WTC11 (cell line): Measurements from ENCODE around the gene ANAPC16. TPM values are rescaled to one million over a fixed set of nuclear protein-coding genes. Genes with fewer than 3 reads are reported as not detected.

Experiments used
- ATAC-seq: fragments of 200-7000 bp; cut with Tn5 transposase; 2 replicates; pipeline ENCODE4 v1.10.0; 2021; ENCODE audit warnings: mild to moderate bottlenecking, moderate library complexity
- CTCF ChIA-PET: fragments of 300-600 bp; sonication (Branson Sonifier 250); formaldehyde crosslinking; loops from one replicate; lab custom pipeline; 2021; ENCODE audit warnings: antibody characterized with exemption; lab: Charles Lee
- POLR2A ChIA-PET: fragments of 350-600 bp; sonication (Branson Sonifier 250); formaldehyde crosslinking; loops from one replicate; lab custom pipeline; 2021; ENCODE audit warnings: antibody characterized with exemption; lab: Charles Lee
- DNase-seq: peaks from one replicate; pipeline ENCODE4 v3.0.0; 2021; ENCODE audit warnings: low spot score
- H3K27ac Mint-ChIP-seq: 2 replicates; pipeline ENCODE4 v1.8.0; 2021; ENCODE audit warnings: mixed read lengths
- H3K27me3 Mint-ChIP-seq: 2 replicates; pipeline ENCODE4 v1.8.0; 2021; ENCODE audit warnings: low read depth, mild to moderate bottlenecking, moderate library complexity, mixed read lengths
- H3K36me3 Mint-ChIP-seq: 2 replicates; pipeline ENCODE4 v1.8.0; 2021; ENCODE audit warnings: mixed read lengths
- H3K4me1 Mint-ChIP-seq: 2 replicates; pipeline ENCODE4 v1.8.0; 2022; ENCODE audit warnings: mixed read lengths
- H3K4me3 Mint-ChIP-seq: 2 replicates; pipeline ENCODE4 v1.8.0; 2021; ENCODE audit warnings: mild to moderate bottlenecking, moderate library complexity, mixed read lengths
- H3K9me3 Mint-ChIP-seq: 2 replicates; pipeline ENCODE4 v1.8.0; 2021; ENCODE audit warnings: mixed read lengths
- ATF2 ChIP-seq: sonication (generic); formaldehyde crosslinking; IDR thresholded peaks from 2 replicates; pipeline ENCODE4 v1.8.1; 2022; ENCODE audit warnings: low read depth, missing genetic modification reagents, borderline replicate concordance
- ESRRA ChIP-seq: sonication (generic); formaldehyde crosslinking; IDR thresholded peaks from 2 replicates; pipeline ENCODE4 v1.8.1; 2022; ENCODE audit warnings: mild to moderate bottlenecking, missing genetic modification reagents, borderline replicate concordance
- FOXJ3 ChIP-seq: sonication (generic); formaldehyde crosslinking; IDR thresholded peaks from 2 replicates; pipeline ENCODE4 v1.9.0; 2021; ENCODE audit warnings: missing genetic modification reagents, mild to moderate bottlenecking, borderline replicate concordance
- FOXK1 ChIP-seq: sonication (generic); formaldehyde crosslinking; IDR thresholded peaks from 2 replicates; pipeline ENCODE4 v1.8.0; 2022; ENCODE audit warnings: mild to moderate bottlenecking, moderate library complexity, missing genetic modification reagents
- HMGXB4 ChIP-seq: sonication (generic); formaldehyde crosslinking; IDR thresholded peaks from 2 replicates; pipeline ENCODE4 v1.8.1; 2023; ENCODE audit warnings: mild to moderate bottlenecking, moderate library complexity, missing genetic modification reagents
- KAT7 ChIP-seq: sonication (generic); formaldehyde crosslinking; IDR thresholded peaks from 2 replicates; pipeline ENCODE4 v1.8.1; 2023; ENCODE audit warnings: missing genetic modification reagents, mild to moderate bottlenecking, borderline replicate concordance
- MYBL2 ChIP-seq: sonication (generic); formaldehyde crosslinking; IDR thresholded peaks from 2 replicates; pipeline ENCODE4 v1.8.1; 2023; ENCODE audit warnings: mild to moderate bottlenecking, moderate library complexity, missing genetic modification reagents
- NFE2L1 ChIP-seq: sonication (generic); formaldehyde crosslinking; IDR thresholded peaks from 2 replicates; pipeline ENCODE4 v1.8.1; 2023; ENCODE audit warnings: missing genetic modification reagents
- PRDM15 ChIP-seq: sonication (generic); formaldehyde crosslinking; IDR thresholded peaks from 2 replicates; pipeline ENCODE4 v1.8.0; 2022; ENCODE audit warnings: missing genetic modification reagents
- RELA ChIP-seq: sonication (generic); formaldehyde crosslinking; IDR thresholded peaks from 2 replicates; pipeline ENCODE4 v1.8.1; 2022; ENCODE audit warnings: missing genetic modification reagents, mild to moderate bottlenecking, borderline replicate concordance
- TEAD1 ChIP-seq: sonication (generic); formaldehyde crosslinking; IDR thresholded peaks from 2 replicates; pipeline ENCODE4 v1.8.0; 2022; ENCODE audit warnings: mild to moderate bottlenecking, missing genetic modification reagents
- ZBTB21 ChIP-seq: sonication (generic); formaldehyde crosslinking; IDR thresholded peaks from 2 replicates; pipeline ENCODE4 v1.8.1; 2023; ENCODE audit warnings: mild to moderate bottlenecking, missing genetic modification reagents, borderline replicate concordance
- ZNF121 ChIP-seq: sonication (generic); formaldehyde crosslinking; IDR thresholded peaks from 2 replicates; pipeline ENCODE4 v1.8.0; 2023; ENCODE audit warnings: missing genetic modification reagents
- ZNF281 ChIP-seq: sonication (generic); formaldehyde crosslinking; IDR thresholded peaks from 2 replicates; pipeline ENCODE4 v1.8.0; 2023; ENCODE audit warnings: mild to moderate bottlenecking, missing genetic modification reagents
- ZNF396 ChIP-seq: fragments of 250-450 bp; sonication (Bioruptor Pico); IDR thresholded peaks from 2 replicates; pipeline ENCODE4 v1.8.0; 2021; ENCODE audit warnings: mild to moderate bottlenecking, moderate library complexity, borderline replicate concordance
- ZNF532 ChIP-seq: fragments of 250-450 bp; sonication (Bioruptor Pico); IDR thresholded peaks from 2 replicates; pipeline ENCODE4 v1.9.0; 2021; ENCODE audit warnings: mild to moderate bottlenecking, borderline replicate concordance
- total RNA-seq: library from RNA; stranded (reverse); gene quantifications from 3 replicates; pipeline ENCODE4 v1.2.3, GENCODE V29; 2021

The ANAPC16 gene
- total RNA-seq, 1 experiment from 2014 or later = 52.3 TPM

- H3K9me3 Mint-ChIP-seq = no peaks in the 10 kb centered on the region
- TF ChIP-seq MYBL2 (CRISPR knock-in tag) (no peak), NFE2L1 (CRISPR knock-in tag) (no peak), ZNF396 (CRISPR knock-in tag) (no peak), PRDM15 (CRISPR knock-in tag) (no peak), ZBTB21 (CRISPR knock-in tag) (no peak), RELA (CRISPR knock-in tag) (no peak), ZNF121 (CRISPR knock-in tag) (no peak), ZNF532 (CRISPR knock-in tag) (no peak), TEAD1 (CRISPR knock-in tag) (no peak), FOXK1 (CRISPR knock-in tag) (no peak), FOXJ3 (CRISPR knock-in tag) (no peak), ESRRA (no peak), HMGXB4 (CRISPR knock-in tag) (no peak), ZNF281 (CRISPR knock-in tag) (no peak), KAT7 (no peak), ATF2 (CRISPR knock-in tag) (no peak)
- TF ChIP-seq, all 79 proteins: peak for 0
- Mint-ChIP-seq H3K27ac (no peak overlapping the region), H3K4me3 (no peak overlapping the region), H3K4me1 (peaks cover 6% of the 10 kb centered on the region), H3K36me3 (peaks cover 34% of the 10 kb centered on the region), H3K27me3 (no peaks in the 10 kb centered on the region)
- ChIA-PET CTCF (no interaction called here), POLR2A (interaction anchor here (0.7 kb wide), 1 partner anchor 36 kb away, joined by 4 read pairs; no protein-coding TSS in a partner anchor)
- no peak for ATAC-seq
- DNase-seq = no peak
Measured at GRCh38 chr10:72233621-72234020, 17.8 kb downstream of the ANAPC16 start.
